GM19035 (cell line): Measurements from ENCODE around the gene CCR2.

ENCODE experiments used
- ATAC-seq: cut with Tn5 transposase; IDR thresholded peaks from one replicate; pipeline ENCODE4 v1.9.1; 2021; ENCODE audit not compliant: unreplicated experiment

Gene CCR2

GRCh38 chr3:46354478-46354877 lies 567 bp downstream of the CCR2 start:
- no peak for ATAC-seq

- no peak for ATAC-seq
Measured at GRCh38 chr3:46354984-46355383, 1.1 kb downstream of the CCR2 start.

- ATAC-seq = no peak
Measured at GRCh38 chr3:46356276-46356675, 2.4 kb downstream of the CCR2 start.

- ATAC-seq = no peak
Measured at GRCh38 chr3:46356909-46357308, 3.0 kb downstream of the CCR2 start.

- no peak for ATAC-seq
Measured at GRCh38 chr3:46358466-46358865, 4.6 kb downstream of the CCR2 start.

GRCh38 chr3:46359733-46360493 lies 6.0 kb downstream of the CCR2 start:
- ATAC-seq = no peak

GRCh38 chr3:46360907-46361306 lies 7.0 kb downstream of the CCR2 start:
- ATAC-seq = no peak

- ATAC-seq = no peak
Measured at GRCh38 chr3:46361408-46362283, 7.7 kb downstream of the CCR2 start.

GRCh38 chr3:46365041-46365440 lies 11.1 kb downstream of the CCR2 start:
- ATAC-seq = no peak

- ATAC-seq = no peak
Measured at GRCh38 chr3:46365737-46366524, 12.0 kb downstream of the CCR2 start.

- no peak for ATAC-seq
Measured at GRCh38 chr3:46367811-46368210, 13.9 kb downstream of the CCR2 start.

GRCh38 chr3:46368569-46368968 lies 14.7 kb downstream of the CCR2 start:
- ATAC-seq = no peak

GRCh38 chr3:46369151-46369550 lies 15.2 kb downstream of the CCR2 start:
- no peak for ATAC-seq

GRCh38 chr3:46369675-46370132 lies 15.8 kb downstream of the CCR2 start:
- peak; percentile 68 for ATAC-seq

GRCh38 chr3:46370839-46371518 lies 17.1 kb downstream of the CCR2 start, which contains the start of gene CCR5:
TSS of gene CCR5 (plus strand) at chr3:46370946. CDS start at chr3:46372903, 1,957 bp downstream.
- ATAC-seq = no peak

GRCh38 chr3:46371519-46372340 lies 17.8 kb downstream of the CCR2 start:
- no peak for ATAC-seq

- no peak for ATAC-seq
Measured at GRCh38 chr3:46372492-46373359, 18.8 kb downstream of the CCR2 start.

GRCh38 chr3:46374755-46375154 lies 20.8 kb downstream of the CCR2 start:
- no peak for ATAC-seq

GRCh38 chr3:46375218-46375617 lies 21.3 kb downstream of the CCR2 start:
- no peak for ATAC-seq
